OCI-LY7 (cell line): ENCODE measurements around the gene RORC. TPM values are rescaled to one million over a fixed set of nuclear protein-coding genes. Genes with fewer than 3 reads are reported as not detected.
"Not testable (repeated sequence)": the region's sequence is repeated elsewhere in the genome, so short reads cannot be mapped to it uniquely, and the experiment has no call there.

Source experiments
- BruUV-seq: library from RNA; stranded (reverse); fragments of 400-500 nt; replicated peaks from 2 replicates; lab custom pipeline; 2021; lab: Mats Ljungman, UMichigan
- CTCF ChIA-PET: fragments of 300-600 bp; sonication (Branson Sonifier 250); formaldehyde crosslinking; loops from one replicate; lab custom pipeline; 2022; ENCODE audit warnings: antibody characterized with exemption; ENCODE audit not compliant: unreplicated experiment; lab: Charles Lee
- POLR2A ChIA-PET: fragments of 300-600 bp; sonication (Branson Sonifier 250); formaldehyde crosslinking; loops from one replicate; lab custom pipeline; 2022; ENCODE audit warnings: antibody characterized with exemption; lab: Charles Lee
- DNase-seq: peaks from one replicate; pipeline ENCODE4 v3.0.0-alpha.2; 2015; ENCODE audit warnings: low spot score
- H2AFZ ChIP-seq: fragments of 200-600 bp; sonication (generic), shearing (Covaris generic); 2 replicates; pipeline ENCODE4 v1.6.1; 2014; ENCODE audit warnings: mild to moderate bottlenecking, antibody characterized with exemption, low read length, moderate library complexity
- H3K27ac ChIP-seq: fragments of 200-600 bp; sonication (generic); 2 replicates; pipeline ENCODE4 v1.5.1; 2014; ENCODE audit warnings: mixed run types, low read depth, mild to moderate bottlenecking, moderate library complexity, low read length, inconsistent platforms; ENCODE audit not compliant: poor library complexity, severe bottlenecking
- H3K36me3 ChIP-seq: fragments of 200-600 bp; sonication (generic); 2 replicates; pipeline ENCODE4 v1.6.1; 2014; ENCODE audit warnings: mild to moderate bottlenecking, antibody characterized with exemption, low read length, moderate library complexity, mixed read lengths; ENCODE audit not compliant: insufficient read depth
- H3K4me1 ChIP-seq: fragments of 200-600 bp; sonication (generic); 2 replicates; pipeline ENCODE4 v1.5.1; 2014; ENCODE audit warnings: mild to moderate bottlenecking, low read length; ENCODE audit not compliant: insufficient read depth, poor library complexity, severe bottlenecking
- H3K4me2 ChIP-seq: fragments of 200-600 bp; sonication (generic); 2 replicates; pipeline ENCODE4 v1.6.1; 2014; ENCODE audit warnings: mild to moderate bottlenecking, low read length
- H3K4me3 ChIP-seq: fragments of 200-600 bp; sonication (generic); 2 replicates; pipeline ENCODE4 v1.5.1; 2014; ENCODE audit warnings: mild to moderate bottlenecking, low read depth, low read length; ENCODE audit not compliant: poor library complexity, severe bottlenecking
- H3K79me2 ChIP-seq: fragments of 200-600 bp; sonication (generic); 2 replicates; pipeline ENCODE4 v1.6.1; 2016; ENCODE audit warnings: low read depth, mild to moderate bottlenecking, low read length, moderate library complexity, mixed read lengths; ENCODE audit not compliant: insufficient read depth
- H3K9me2 ChIP-seq: fragments of 200-600 bp; sonication (generic); 2 replicates; pipeline ENCODE4 v1.6.1; 2016; ENCODE audit warnings: mild to moderate bottlenecking, low read length, mixed read lengths; ENCODE audit not compliant: insufficient read depth
- H3K9me3 ChIP-seq: fragments of 200-600 bp; sonication (generic); 2 replicates; pipeline ENCODE4 v1.6.1; 2014; ENCODE audit warnings: mild to moderate bottlenecking, mixed run types, low read length, mixed read lengths
- H4K20me1 ChIP-seq: fragments of 200-600 bp; sonication (generic); 2 replicates; pipeline ENCODE4 v1.6.1; 2014; ENCODE audit warnings: mild to moderate bottlenecking, antibody characterized with exemption, low read length, moderate library complexity, mixed read lengths; ENCODE audit not compliant: insufficient read depth
- CTCF ChIP-seq: fragments of 200-600 bp; sonication (generic); conservative IDR thresholded peaks from 2 replicates; pipeline ENCODE4 v1.5.1; 2014; ENCODE audit warnings: mild to moderate bottlenecking, antibody characterized with exemption, low read length, moderate library complexity, mixed read lengths
- EZH2phosphoT487 ChIP-seq: fragments of 200-600 bp; sonication (generic); IDR thresholded peaks from 2 replicates; pipeline ENCODE4 v1.6.1; 2018; ENCODE audit warnings: low read depth, borderline replicate concordance, mild to moderate bottlenecking, mixed run types, antibody characterized with exemption, low read length, moderate library complexity, mixed read lengths
- intact Hi-C: fragments of 100-400 bp; cut with micrococcal nuclease; formaldehyde crosslinking; loops from one replicate; pipeline ENCODE4 v1.10.0; 2022; ENCODE audit not compliant: unreplicated experiment
- total RNA-seq, 2 experiments: library from RNA; depleted of rRNA in 1 of 2; stranded (reverse); fragments of >200 nt in 1 of 2; shearing (Covaris generic) in 1 of 2; gene quantifications; 2 replicates each; pipeline ENCODE4 v1.2.3, GENCODE V29; 2014 to 2022

Gene RORC
- total RNA-seq, 2 experiments from 2014 or later = not detected

GRCh38 chr1:151773702-151774101 lies 57.9 kb downstream of the RORC start:
- no peak overlapping the region for H3K27ac ChIP-seq
- H3K4me3 ChIP-seq = no peak overlapping the region
- no peaks in the 10 kb centered on the region for H3K79me2 ChIP-seq
- H3K9me2 ChIP-seq = no peaks in the 10 kb centered on the region
- H3K9me3 ChIP-seq = no peaks in the 10 kb centered on the region
- no peak for TF ChIP-seq CTCF
- H2AFZ ChIP-seq = no peak overlapping the region
- ChIA-PET POLR2A (interaction anchor here (3.7 kb wide), 1 partner anchor 11 kb away, joined by 13 read pairs; the partner anchor contains the start of gene MRPL9), CTCF (no interaction called here)
- H3K4me1 ChIP-seq = no peaks in the 10 kb centered on the region
- no peaks in the 10 kb centered on the region for H4K20me1 ChIP-seq
- H3K4me2 ChIP-seq = no peak overlapping the region
- BruUV-seq = no TSS peak
- DNase-seq = no peak
- intact Hi-C loops = no loop called here
- H3K36me3 ChIP-seq = peaks cover 19% of the 10 kb centered on the region; the same call in 1 of the 2 replicates

- H3K9me3 ChIP-seq, H3K4me2 ChIP-seq, H3K4me1 ChIP-seq, intact Hi-C loops, H2AFZ ChIP-seq, H3K9me2 ChIP-seq, H3K4me3 ChIP-seq, H4K20me1 ChIP-seq, H3K36me3 ChIP-seq, DNase-seq, H3K27ac ChIP-seq, H3K79me2 ChIP-seq, CTCF ChIA-PET, POLR2A ChIA-PET, BruUV-seq: not testable (repeated sequence)
These were observed 62.3 kb downstream of the RORC start for GRCh38 chr1:151769270-151769669.

GRCh38 chr1:151768351-151769066 lies 63.1 kb downstream of the RORC start:
- H4K20me1 ChIP-seq, H3K27ac ChIP-seq, H3K4me2 ChIP-seq, H3K79me2 ChIP-seq, H2AFZ ChIP-seq, H3K4me3 ChIP-seq, H3K9me2 ChIP-seq, BruUV-seq, H3K36me3 ChIP-seq, H3K9me3 ChIP-seq, intact Hi-C loops, CTCF ChIA-PET, DNase-seq: not testable (repeated sequence)
- POLR2A ChIA-PET = interaction anchor here (1.3 kb wide), 1 partner anchor 21 kb away, joined by 3 read pairs; no protein-coding TSS in a partner anchor
- peaks cover 13% of the 10 kb centered on the region for H3K4me1 ChIP-seq

GRCh38 chr1:151763990-151764389 lies 67.6 kb downstream of the RORC start:
- CTCF ChIA-PET = no interaction called here
- Histone ChIP-seq H3K4me1 (peaks cover 19% of the 10 kb centered on the region), H3K9me2 (no peaks in the 10 kb centered on the region), H4K20me1 (no peaks in the 10 kb centered on the region), H3K4me2 (peak overlapping the region; percentile 83), H3K4me3 (peak overlapping the region; percentile 92), H3K27ac (peak overlapping the region; percentile 59), H3K36me3 (peaks cover 31% of the 10 kb centered on the region), H3K9me3 (no peaks in the 10 kb centered on the region), H2AFZ (peak overlapping the region; percentile 99), H3K79me2 (peaks cover 23% of the 10 kb centered on the region)
- intact Hi-C loops = no loop called here
- TF ChIP-seq CTCF (no peak), EZH2phosphoT487 (no peak)
- TSS peak; percentile 98 for BruUV-seq
- no peak for DNase-seq
- POLR2A ChIA-PET = interaction anchor here (0.6 to 2.5 kb wide), 6 partner anchors 9 to 358 kb away, joined by 3 to 13 read pairs (median 4); no protein-coding TSS in a partner anchor
